Central memory CD4-positive, alpha-beta T cell (primary cell): ENCODE results near the gene RPTOR.

Experiments
- DNase-seq: peaks from one replicate; pipeline ENCODE4 v3.0.0; 2022

Gene RPTOR

DNA sequence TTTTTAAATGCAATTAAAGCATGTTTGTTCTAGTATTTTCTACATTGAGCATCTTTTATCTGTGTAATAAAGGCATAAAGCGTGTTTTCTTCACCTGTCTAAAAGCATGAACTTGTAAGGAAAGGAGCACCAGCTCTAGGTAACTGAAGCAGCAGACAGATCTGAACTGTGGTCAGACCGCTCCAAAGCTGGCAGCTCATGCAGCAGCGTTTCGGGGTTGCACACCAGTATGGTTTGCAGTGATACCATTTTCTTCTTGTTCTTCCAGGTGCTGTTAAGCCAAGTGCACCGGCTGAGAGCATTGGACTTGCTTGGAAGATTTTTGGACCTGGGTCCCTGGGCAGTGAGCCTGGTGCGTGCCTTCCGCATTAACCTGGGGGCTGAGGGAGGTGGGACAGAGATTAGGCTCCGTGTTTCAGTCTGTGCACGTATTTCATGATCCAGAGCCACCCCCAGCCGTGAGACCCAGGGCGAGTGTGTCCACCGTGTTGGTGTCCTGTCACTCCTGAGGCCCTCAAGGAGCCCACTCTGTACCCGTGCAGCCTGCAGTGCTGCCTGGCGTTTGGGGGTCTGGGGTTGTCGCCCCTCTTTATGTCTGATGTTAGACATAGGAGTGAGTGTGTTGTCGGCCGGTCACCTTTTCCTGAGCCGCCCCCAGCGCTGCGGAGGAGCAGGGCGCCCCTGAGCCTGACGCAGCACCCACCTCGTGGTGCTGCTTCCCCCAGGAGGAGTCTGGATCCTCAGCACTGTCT, 310.7 kb downstream of the RPTOR start:
- no peak for DNase-seq

DNA sequence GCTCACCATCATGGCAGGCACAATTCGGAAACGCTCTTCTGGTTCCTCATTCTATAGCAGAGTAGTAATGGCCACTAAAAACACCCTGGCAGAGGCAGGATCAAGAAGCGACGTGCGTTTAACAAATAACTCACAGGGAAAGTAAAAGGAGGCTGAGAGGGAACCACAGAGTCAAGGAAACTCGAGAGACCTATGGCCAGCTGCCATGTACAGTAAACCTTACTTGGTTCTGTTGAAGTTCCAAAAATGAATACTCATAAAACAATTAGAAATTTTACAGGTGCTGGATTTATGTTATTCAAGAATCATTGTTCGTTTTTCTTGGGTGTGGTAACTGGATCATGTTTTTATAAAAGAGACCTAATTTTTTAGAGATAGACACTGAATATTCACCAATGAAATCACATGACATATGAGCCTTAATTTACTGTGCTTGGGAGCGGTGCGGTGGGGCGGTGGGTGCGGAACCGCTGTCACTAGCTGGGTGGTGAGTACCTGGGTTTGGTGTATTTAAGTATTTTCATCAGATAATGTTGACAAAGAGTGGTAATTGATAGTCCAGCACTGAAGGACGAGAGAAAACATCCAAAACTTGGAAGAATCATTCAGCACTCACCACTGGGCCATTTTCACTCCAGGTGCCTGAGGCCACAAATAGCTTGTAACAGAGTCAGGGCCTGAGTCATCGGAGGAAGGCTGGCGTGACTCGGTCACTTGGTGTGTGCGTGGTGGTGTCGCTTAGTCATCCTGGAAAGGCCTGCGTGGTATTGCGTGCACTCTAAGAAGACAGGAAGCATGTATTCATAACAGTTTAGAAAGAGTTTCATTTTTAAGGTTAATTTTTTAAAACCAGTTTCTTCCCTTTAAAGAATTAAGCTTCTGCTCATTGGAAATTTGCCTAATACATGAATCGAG, 311.6 kb downstream of the RPTOR start:
- peak; percentile 43 for DNase-seq

DNA sequence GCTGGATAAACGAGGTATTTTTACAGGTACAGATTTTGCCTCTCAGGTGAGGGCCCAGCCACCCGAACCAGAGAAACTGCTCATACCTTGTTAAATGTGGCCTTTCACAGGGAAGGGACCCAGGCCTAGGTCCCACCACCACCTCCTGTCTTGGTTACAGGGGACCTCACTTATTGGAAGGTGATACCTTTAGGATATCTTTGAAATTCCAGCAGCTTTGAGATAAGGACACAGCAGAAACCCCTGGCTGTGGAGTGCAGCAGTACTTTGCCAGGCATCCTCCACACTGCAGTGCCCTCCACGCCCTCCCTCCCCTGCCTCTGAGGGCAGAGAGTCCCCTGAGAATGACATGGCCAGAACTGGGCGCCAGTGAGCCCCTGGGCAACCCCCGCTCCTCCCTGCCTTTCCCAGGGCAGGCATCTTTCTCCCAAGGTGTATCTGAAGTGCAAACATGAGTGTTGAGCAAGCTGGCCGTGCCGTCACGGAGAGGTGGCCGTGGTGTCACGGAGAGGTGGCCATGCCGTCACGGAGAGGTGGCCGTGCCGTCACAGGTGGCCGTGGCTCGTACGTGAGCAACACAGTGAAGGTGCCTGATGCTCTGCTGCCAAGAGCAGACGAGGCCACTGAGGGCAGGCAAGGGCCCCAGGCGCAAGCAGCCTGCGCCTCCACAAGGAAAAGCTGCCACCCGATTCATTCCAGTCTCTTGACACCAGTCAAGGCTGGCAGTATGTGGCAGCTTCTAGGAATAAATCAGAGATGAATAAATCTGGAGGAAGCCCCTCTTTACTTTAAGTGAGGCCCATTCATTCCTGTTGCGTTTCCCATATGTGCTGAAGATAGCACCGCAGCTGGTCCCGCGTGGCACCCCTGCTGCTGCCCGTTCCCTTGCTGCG, 312.5 kb downstream of the RPTOR start:
- no peak for DNase-seq

DNA sequence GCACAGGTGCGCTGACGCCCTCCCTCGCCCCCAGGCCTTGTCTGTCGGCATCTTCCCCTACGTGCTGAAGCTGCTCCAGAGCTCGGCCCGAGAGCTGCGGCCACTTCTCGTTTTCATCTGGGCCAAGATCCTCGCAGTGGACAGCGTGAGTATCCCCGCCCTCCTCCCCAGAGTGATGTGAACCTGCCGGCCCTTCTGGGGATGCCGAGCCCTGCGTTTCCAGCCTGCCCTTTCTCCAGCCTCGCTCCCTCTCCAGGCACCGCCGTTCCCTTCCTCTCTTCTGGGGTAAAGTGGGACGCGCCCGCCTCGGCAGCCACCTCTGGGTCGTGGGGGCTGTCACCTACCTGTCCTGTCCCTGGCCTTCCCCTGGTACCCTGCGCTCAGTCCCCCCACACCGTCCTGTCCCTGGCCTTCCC, 313.1 kb downstream of the RPTOR start:
- no peak for DNase-seq

DNA sequence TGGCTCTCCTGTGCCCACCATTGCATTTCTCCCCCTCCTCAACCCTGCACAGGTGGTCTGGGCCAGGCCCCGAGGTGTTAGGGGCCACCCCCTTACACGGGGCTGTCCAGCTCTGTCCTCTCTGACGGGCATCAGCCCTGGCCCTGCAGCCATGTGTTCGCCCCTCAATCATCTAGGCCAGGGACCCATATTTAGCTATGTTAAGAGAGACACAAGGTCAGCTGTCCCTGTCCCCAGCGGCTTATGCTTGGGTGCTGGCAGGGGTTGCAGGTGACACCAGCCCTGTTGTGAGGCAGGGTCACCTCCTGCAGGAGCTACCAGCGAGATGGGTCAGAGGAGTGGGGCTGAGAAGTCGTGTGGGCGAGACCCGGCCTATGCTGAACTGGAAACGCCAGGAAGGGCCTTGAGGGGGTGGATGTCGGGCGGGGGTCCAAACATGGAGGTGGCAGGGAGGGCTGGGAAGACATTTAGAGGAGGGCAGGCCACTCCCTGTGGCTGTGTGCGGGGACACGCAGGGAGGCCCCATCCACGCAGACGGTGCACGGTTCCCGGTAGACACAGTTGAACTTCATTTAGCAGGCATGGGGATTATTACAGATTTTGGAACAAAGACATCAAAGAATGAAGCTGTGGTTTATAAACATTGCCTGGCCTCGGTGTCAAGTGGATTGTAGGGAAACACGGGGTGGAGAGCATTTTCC, 313.8 kb downstream of the RPTOR start:
- DNase-seq, result no peak

DNA sequence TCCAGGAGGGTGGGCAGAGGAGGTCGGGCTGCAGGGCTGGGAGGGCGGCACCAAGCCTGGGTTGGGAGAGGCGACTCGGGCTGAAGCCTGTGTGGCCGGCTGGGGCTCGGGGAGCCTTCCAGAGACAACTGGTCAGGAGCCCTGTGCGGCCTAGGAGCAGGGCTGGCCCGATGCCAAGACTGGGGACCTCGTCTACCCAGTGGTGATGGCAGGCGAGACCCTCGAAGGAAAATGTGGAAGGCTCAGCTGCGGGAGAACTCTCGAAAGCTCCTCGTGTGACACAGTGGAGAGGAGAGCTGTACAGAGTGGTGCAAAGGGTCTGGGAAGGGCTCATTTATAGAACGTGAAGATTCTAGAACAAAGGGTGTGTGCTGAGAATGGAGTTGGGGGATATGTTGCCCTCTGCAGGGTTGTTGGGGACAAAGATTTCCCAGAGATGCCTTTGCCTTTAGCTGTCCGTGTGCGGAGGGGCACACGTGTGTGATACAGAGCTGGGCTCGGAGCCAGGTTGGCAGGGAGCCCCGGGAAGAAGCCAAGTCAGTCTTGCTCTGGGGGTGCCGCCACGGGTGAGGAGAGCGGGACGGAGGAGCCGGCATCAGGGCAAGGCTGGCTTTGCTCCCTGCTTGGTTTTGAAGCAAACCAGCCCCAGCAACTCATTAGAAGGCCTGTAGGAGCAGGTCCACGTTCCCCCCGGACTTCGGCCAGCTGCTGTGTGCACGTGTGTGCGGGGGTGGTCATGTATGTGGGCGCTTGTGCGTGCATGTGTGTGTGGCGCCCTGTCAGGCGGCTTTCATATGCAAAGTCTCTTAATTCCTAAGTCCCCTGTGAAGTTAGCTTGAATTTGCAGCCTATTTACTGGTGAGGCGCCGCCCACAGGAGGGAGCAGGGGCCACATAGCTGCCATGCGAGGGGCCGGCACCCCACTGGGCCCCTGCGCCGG, 314.6 kb downstream of the RPTOR start:
- DNase-seq, result no peak

DNA sequence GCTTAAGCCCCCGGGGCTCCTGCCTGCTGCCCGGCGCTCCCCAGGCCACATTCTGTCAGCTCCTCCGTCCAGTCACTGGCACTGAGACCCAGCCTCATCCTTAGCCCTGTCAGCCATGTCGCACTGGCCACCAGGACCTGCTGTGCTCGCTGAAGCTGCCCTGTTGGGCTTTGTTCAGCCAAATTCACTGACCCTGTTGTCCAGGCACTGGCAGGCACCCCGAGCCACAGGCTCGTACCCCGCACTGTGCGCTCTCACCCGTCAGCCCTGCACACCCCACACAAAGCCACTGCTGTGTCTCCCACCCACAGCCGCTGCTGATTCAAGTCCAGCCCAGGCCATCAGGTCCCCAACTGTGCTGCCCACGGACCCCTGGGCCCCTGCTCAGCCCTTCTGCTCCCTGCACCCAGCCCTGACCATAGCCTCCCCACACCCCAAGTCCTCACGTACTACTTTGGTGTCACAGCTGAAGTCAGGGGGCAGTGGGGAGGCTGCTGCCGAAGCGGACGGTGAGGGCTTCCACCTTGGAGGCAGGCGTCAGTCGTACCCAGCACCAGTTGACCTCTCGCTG, 315.5 kb downstream of the RPTOR start:
- no peak for DNase-seq

DNA sequence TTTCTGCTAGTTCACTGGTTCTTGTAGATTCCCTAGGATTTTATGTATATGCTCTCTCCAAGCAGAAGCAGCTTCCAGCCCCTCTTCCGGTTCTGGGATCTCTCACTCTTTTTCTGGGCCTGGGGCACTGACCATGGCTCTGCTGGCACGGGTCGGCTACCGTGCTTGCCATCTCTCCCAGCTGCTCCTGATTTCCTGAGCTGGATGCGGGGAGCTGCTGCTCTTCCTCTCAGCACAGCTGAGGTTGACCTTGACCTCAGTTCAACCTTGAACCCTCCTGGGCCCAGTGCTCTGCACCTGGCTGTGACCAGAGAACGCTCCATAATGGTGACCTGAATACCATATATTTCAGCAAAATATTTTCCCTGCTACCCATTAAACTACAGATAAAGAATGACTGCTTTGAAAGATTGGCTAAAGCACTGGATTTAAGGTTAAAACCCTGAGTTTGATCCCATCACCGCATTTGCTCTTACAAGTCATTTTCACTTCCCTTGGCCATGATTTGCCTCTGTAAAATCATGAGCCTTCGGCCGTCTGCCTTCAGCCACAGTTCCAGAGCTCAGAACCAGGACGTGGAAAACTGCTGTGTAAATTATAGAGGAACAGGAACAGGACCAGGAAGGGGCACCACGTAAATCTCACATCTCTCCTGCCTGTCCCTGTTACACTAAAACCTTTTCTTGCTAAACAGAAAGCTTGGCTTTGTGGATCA, 316.2 kb downstream of the RPTOR start:
- DNase-seq, result no peak

DNA sequence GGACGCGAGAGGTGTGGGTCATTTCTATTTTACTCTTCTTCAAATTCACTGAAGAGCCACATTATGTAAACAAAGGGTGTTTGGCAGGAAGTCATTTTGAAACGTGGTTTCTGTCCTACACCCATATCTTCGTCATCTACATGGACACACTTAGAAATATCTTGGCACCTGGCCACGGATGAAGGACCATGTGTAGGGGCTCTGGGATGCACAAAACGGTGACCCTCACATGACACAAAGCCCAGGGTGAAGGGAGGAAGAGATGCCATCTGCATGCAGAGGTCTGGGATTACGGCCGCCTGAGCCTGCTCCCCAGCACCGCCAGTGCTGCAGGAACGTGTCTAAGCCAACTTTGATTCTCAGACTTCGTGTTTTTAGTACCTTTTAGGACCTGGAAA, 316.8 kb downstream of the RPTOR start:
- no peak for DNase-seq

DNA sequence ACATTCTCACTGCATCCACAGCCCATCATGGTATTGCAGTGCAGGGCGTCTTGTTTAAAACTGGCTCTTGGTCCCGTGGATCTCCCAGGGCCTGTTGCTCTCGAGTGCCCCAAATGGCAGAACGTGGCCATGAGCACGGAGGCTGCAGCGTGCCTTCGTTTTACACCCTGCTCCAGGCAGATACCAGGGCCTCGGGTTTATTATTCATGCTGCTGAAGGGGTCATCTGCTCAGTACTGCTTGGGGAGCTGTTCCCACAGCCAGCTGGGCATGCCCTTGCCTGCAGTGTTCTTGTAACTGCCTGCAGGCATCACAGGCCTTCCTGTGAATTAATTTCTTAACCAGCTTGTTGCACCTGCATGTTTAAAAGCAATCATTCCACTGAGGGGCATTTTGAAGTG, 317.3 kb downstream of the RPTOR start:
- DNase-seq, result peak; percentile 28

DNA sequence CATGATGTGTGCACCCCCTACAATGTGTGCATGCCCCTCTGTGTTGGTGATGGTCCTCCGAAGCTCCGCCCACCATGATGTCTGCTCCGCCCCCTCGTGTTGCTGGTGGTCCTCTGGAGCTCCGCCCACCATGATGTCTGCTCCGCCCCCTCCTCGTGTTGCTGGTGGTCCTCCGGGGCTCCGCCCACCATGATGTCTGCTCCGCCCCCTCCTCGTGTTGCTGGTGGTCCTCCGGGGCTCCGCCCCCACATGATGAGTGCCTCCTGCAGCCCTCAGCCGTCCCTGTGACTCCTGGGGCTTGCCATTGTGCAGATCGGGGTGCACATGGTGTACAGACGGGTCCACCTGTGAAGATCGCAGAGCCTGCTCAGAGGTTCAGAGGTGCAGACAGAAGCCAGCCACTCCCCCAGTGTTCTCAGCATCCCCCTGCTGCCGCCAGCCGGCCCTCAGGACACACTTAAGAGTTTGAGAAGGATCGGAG, 317.9 kb downstream of the RPTOR start:
- no peak for DNase-seq

DNA sequence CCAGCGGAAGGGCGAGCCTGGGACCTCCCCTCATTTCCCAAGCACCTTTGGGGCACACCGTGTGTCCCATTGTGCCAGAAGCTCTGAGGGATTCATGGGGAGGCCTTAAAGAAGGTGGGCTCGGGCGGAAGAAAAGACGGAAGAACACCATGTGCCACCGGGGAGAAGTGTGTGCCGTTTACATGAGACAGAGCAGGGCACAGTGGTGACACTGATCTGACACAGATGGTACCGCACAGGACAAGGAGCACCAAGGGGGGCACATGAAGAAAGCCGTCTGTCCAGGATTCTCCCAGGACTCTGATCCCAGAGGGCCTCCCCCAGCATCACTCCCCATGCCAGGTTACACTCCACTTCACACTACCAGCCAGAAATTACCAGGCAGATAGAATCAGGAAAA, 318.3 kb downstream of the RPTOR start:
- no peak for DNase-seq

DNA sequence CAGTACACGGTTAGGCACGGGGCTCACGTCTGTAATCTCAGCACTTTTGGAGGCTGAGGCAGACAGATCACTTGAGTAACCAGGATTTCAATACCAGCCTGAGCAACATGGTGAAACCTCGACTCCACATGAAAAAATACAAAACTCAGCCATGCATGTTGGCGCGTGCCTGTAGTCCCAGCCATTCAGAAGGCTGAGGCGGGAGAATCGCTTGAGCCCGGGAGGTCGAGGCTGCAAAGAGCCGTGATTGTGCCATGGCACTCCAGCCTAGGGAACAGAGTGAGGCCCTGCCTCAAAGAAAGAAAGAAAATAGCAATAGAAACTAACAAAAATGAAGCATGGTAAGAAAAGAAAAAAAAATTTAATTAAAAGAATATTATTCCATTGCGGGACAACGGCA, 319.0 kb downstream of the RPTOR start:
- no peak for DNase-seq

DNA sequence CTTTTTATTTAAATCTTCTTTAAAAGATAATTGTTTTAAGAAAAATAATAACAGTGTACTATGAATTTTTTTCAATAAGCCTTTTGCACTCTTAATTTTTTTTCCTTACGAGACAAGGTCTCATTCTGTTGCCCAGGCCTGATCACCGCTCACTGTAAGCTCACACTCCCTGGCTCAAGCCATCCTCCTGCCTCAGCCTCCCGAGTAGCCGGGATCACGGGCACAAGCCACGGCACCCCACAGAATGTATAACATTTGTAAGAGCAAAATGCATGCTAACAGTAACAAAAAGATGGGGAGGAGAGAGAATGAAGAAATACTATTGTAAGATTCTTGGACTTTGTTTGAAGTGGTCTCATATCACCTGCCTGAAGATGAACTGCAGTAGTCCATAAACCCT, 320.1 kb downstream of the RPTOR start:
- no peak for DNase-seq

DNA sequence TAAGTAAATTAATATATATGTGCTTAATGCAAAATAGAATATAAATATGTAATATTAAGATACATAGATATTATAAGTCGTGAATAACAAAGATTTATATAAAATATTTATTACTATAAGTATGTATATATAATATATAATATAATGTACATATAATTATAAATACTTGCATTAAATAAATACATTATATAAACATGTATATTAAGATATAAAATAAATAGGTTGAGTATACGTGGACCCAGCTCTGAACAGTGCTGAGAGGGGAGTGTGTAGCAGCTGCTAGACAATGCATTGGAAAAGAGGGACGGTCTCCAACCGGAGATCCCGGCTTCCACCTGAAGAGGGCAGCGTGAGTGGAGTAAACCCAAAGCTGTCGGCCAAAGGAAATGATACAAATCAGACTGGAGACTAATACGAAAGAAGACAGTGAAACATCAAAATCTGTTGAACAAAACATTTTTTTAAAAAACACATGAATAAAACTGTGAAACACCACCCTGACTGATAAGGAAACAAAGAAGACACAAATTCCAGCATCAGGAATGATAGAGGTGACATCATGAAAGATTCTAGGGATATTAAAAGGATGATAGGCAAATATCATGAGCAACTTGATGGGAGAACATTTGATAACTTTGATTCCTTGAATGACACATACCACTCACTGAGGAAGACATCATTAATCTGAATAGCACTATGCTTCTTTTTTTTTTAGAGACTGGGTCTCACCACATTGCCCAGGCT, 321.6 kb downstream of the RPTOR start:
- DNase-seq, result peak; percentile 46

DNA sequence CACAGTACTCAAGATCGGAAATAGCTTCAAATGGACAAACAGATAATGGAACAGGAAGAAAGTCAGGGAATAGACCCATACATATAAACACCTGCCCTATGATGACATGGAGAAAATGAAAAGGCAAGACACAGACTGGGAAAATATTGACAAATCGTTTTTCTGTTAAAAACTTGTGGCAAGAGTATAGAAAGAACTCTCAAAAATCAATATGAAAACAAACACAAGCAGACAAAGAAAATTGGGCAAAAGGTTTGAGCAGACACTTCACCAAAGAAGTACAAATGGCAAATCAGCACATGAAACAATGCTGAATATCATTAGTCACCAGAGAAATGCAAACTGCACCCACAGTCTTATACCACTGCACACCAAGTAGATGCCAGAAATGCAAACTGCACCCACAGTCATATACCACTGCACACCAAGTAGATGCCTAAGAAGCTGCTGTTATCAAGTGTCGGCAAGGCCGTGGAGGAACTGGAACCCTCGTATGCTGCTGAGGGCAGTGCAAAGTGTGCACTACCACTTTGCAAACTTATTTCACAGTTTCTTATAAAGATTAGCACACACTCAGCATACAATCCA, 323.5 kb downstream of the RPTOR start:
- no peak for DNase-seq

DNA sequence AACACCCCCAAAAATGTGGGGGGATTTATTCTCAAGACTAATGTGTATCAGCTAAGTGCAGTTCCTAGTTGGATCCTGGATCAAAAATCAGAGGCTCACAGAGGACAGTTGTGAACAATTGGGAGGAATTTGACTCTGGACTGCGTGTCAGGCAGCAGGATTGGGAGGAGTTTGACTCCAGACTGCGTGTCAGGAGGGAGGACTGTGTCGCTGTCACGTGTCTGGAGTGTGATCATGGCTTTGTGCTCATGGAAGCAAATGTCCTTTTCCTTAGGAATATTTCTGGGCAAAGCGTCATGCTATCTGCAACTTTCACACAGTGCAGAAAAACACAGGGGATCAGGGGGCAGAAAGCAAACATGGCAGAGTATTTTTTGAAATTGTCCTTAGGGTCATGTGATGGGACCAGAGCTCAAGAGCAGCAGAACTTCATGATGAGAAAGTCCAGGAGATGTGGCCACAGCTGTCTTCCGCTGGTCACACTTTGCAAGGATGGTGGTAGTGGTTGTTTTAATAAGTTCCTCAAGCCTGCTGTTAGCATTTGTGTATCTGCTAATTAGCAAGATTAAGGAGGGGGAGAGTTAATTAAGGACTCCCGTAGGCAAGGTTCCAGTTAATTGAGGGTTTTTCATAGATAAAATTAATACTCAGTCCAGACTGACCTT, 325.0 kb downstream of the RPTOR start:
- no peak for DNase-seq

DNA sequence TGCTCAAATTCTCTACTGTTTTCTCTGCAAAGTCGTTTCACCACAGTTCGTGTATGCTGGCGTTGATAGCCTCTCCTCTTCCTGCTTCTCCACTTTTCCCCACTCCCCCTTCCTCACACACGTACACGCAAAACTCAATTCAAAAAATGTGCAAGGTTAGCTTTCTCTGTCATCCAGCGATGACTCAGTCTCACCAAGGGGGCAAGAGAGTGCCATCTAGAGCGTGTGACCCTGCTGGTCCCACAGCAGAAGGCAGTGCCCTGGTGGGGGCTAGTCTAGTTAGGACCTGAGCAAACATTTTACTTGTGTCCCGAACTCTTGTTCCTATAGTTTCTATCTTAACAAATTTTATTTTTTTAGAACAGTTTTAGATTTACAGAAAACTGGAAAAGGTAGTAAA, 325.8 kb downstream of the RPTOR start:
- DNase-seq, result no peak
